Ectodermal cell (in vitro differentiated cells): Measurements from ENCODE around the gene MAPK8IP2.
"Not testable (repeated sequence)": the region's sequence is repeated elsewhere in the genome, so short reads cannot be mapped to it uniquely, and the experiment has no call there.

Source experiments
- H3K27ac ChIP-seq: 2 replicates; pipeline ENCODE4 v1.7.0; 2013; ENCODE audit warnings: mild to moderate bottlenecking, low read depth, low read length; ENCODE audit not compliant: insufficient read depth, poor library complexity, severe bottlenecking
- H3K27me3 ChIP-seq: 2 replicates; pipeline ENCODE4 v1.7.0; 2013; ENCODE audit warnings: mild to moderate bottlenecking, low read length; ENCODE audit not compliant: insufficient read depth, control insufficient read depth, poor library complexity, severe bottlenecking
- H3K36me3 ChIP-seq: one replicate; pipeline ENCODE4 v1.7.0; 2013; ENCODE audit warnings: low read length; ENCODE audit not compliant: control insufficient read depth, insufficient read depth
- H3K4me1 ChIP-seq: one replicate; pipeline ENCODE4 v1.7.0; 2013; ENCODE audit warnings: low read length; ENCODE audit not compliant: control insufficient read depth, insufficient read depth
- H3K4me3 ChIP-seq: 2 replicates; pipeline ENCODE4 v1.7.0; 2013; ENCODE audit warnings: low read depth, low read length, control low read depth; ENCODE audit not compliant: insufficient read depth
- H3K9me3 ChIP-seq: 2 replicates; pipeline ENCODE4 v1.7.0; 2013; ENCODE audit warnings: mild to moderate bottlenecking, low read length, moderate library complexity; ENCODE audit not compliant: control insufficient read depth
- WGBS, 2 experiments: methylation state at CpG; one replicate each; pipeline ENCODE4 v1.1.7; 2013; ENCODE audit warnings: missing lambda C conversion rate in 2 of 2; 5-methylcytosine and 5-hydroxymethylcytosine counted together

The MAPK8IP2 gene

DNA sequence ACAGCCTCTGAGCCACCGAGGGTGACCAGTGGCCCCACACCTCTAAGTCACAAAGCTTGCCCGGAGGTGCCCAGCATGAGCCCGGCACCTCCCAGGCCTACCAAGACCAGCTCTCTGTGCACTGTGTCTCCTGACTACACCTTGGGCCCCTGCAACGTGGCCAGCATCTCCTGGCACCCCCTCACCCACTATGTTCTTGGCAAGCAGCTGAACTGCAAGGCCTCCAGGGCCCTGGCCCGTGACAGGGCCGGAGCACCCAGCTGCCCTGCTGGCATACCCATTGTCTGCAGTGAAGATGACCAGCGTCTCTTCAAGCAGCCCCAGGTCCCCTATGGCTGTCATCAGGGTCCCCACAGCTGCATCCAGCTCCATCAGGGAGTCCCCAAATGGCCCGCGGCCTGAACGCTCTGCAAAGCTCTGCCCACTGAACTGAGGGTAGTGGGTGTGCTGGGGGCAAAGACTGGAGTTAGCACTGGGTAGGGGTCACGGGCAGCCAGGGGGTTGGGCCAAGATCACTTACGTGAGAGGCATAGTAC lies 25.8 kb downstream of the MAPK8IP2 start:
- H3K9me3 ChIP-seq, result no peaks in the 10 kb centered on the region
- H3K27me3 ChIP-seq, result peaks cover 4% of the 10 kb centered on the region
- peaks cover 18% of the 10 kb centered on the region for H3K4me1 ChIP-seq
- no peak overlapping the region for H3K27ac ChIP-seq
- 88 to 89% methylated on average over 12 of the region's 12 CpGs for WGBS, 2 experiments
- no peak overlapping the region for H3K4me3 ChIP-seq
- no peaks in the 10 kb centered on the region for H3K36me3 ChIP-seq

DNA sequence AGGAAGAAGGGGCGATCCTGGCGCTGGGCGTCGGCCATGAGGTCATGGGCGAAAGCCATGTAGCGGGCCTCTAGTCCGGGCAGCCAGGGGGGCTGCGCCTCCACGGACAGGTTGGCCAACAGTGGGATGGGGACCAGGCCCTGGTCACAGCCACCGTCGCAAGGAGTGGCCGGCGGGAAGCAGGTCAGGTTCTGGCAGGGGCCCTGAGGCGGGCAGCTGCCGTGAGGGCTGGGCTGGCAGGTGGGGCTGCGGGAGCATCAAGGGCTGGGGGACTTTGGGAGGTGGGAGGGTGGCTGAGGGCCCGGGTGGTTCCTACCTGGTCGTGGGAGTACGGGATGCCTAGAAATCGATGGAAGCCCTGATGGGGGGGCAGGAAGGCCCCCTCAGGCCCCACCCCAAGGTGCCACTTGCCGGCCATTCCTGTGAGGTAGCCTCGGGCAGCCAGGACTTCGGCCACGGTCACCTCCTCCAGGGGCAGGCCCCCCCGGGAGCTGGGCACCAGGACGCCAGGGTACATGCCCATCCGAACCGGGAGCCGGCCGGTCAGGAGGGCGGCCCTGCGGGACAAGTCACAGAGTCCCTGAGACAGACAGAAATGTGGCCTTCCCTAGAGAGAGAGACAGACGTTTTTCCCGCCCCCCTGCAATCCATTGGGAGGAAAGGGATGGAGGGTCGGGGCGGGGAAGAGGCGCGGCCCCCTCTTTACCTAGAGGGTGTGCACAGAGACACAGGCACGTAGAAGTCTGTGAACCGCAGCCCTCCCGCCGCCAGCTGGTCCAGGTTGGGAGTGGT lies 26.5 kb downstream of the MAPK8IP2 start:
- H3K4me1 ChIP-seq, result peaks cover 18% of the 10 kb centered on the region
- WGBS, 2 experiments, result 70% methylated on average over 42 of the region's 42 CpGs
- peak overlapping the region; percentile 86 for H3K4me3 ChIP-seq
- no peaks in the 10 kb centered on the region for H3K9me3 ChIP-seq
- H3K27me3 ChIP-seq, result peaks cover 4% of the 10 kb centered on the region
- no peaks in the 10 kb centered on the region for H3K36me3 ChIP-seq
- no peak overlapping the region for H3K27ac ChIP-seq

GRCh38 chr22:50627642-50628542 lies 27.3 kb downstream of the MAPK8IP2 start, which contains the start of gene ARSA:
Gene ARSA, minus strand, starts transcription at chr22:50628152. Its CDS starts 373 bp downstream, at chr22:50627779.
- WGBS, 2 experiments, result 1% methylated on average over 88 of the region's 88 CpGs
- Histone ChIP-seq H3K9me3 (no peaks in the 10 kb centered on the region), H3K36me3 (no peaks in the 10 kb centered on the region), H3K4me3 (peak within 1 kb of the TSS; percentile 86), H3K27me3 (peaks cover 4% of the 10 kb centered on the region), H3K27ac (no peak within 1 kb of the TSS), H3K4me1 (peaks cover 12% of the 10 kb centered on the region)

DNA sequence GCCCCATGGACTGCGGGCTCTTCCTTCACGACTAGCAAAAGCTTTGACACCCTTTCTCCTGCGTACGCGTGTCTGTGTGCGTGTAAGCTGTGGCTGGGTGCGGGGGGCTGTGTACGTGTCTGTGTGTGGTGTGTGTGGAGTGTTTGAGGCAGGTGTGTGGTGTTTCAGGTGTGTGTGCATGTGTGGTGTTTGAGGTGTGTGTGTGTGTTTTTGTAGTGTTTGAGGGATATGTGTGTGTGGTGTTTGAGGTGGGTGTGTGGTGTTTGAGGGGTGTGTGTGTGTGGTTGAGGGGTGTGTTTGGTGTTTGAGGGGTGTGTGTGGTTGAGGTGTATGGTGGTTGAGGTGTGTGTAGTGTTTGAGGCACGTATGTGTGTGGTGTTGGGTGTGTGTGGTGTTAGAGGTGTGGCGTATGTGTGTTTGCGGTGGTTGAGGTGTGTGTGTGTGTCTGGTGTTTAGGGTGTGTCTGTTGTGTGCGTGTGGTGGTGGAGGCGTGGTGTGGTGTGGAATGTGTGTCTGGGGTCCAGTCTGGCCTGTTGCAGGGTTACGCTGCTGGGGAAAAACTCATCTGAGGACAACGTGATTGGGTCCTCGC lies 28.0 kb downstream of the MAPK8IP2 start:
- Histone ChIP-seq H3K4me3 (peak overlapping the region; percentile 86), H3K9me3 (no peaks in the 10 kb centered on the region), H3K4me1 (peaks cover 12% of the 10 kb centered on the region), H3K27ac (no peak overlapping the region), H3K36me3 (no peaks in the 10 kb centered on the region), H3K27me3 (peaks cover 4% of the 10 kb centered on the region)
- 47 to 53% methylated on average over 16 of the region's 16 CpGs for WGBS, 2 experiments

DNA sequence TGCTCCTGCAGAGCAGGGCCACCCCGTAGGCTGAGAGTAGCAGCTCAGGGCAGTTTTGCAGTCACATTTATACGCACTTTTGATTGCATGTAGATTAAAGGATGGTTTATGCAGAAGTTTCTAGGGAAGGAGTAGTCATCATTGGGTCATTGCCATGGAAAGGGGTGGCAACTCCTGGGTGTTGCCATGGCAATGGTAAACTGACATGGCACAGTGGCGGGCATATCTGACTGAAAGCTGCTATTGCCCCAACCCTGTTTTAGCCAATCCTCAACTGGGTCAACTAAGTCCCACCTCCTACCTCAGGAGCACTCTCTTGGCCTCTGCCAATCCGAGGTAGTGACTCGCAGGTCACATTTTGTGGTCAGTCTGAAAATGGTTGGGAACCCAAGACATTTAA lies 29.8 kb downstream of the MAPK8IP2 start:
- H3K9me3 ChIP-seq, result no peaks in the 10 kb centered on the region
- H3K27me3 ChIP-seq, result peaks cover 4% of the 10 kb centered on the region
- H3K36me3 ChIP-seq, result no peaks in the 10 kb centered on the region
- H3K27ac ChIP-seq, result no peak overlapping the region
- WGBS, 2 experiments, result 91 to 92% methylated on average over 5 of the region's 5 CpGs
- no peak overlapping the region for H3K4me3 ChIP-seq
- peaks cover 12% of the 10 kb centered on the region for H3K4me1 ChIP-seq

- 95 to 97% methylated on average over 5 of the region's 5 CpGs for WGBS, 2 experiments
Measured at GRCh38 chr22:50633086-50633485, 32.5 kb downstream of the MAPK8IP2 start.

GRCh38 chr22:50633771-50634170 lies 33.2 kb downstream of the MAPK8IP2 start:
- Histone ChIP-seq H3K27me3 (peaks cover 3% of the 10 kb centered on the region), H3K4me3 (no peak overlapping the region), H3K27ac (no peak overlapping the region), H3K36me3 (no peaks in the 10 kb centered on the region), H3K4me1 (peaks cover 2% of the 10 kb centered on the region), H3K9me3 (no peaks in the 10 kb centered on the region)
- WGBS, 2 experiments, result 87 to 91% methylated on average over 11 of the region's 11 CpGs

More at GRCh38 chr22:50633086-50633485, 32.5 kb downstream of the MAPK8IP2 start:
- Histone ChIP-seq H3K36me3 (no peaks in the 10 kb centered on the region), H3K27me3 (peaks cover 4% of the 10 kb centered on the region), H3K27ac (no peak overlapping the region), H3K9me3 (no peaks in the 10 kb centered on the region), H3K4me1 (peaks cover 6% of the 10 kb centered on the region), H3K4me3 (no peak overlapping the region)

GRCh38 chr22:50635591-50635990 lies 35.0 kb downstream of the MAPK8IP2 start:
- Histone ChIP-seq H3K27ac (no peak overlapping the region), H3K27me3 (no peaks in the 10 kb centered on the region), H3K4me1 (no peaks in the 10 kb centered on the region), H3K36me3 (no peaks in the 10 kb centered on the region), H3K9me3 (no peaks in the 10 kb centered on the region), H3K4me3 (no peak overlapping the region)
- 90% methylated on average over 11 of the region's 11 CpGs for WGBS, 2 experiments

GRCh38 chr22:50640296-50640695 lies 39.7 kb downstream of the MAPK8IP2 start:
- Histone ChIP-seq H3K4me1 (peaks cover 14% of the 10 kb centered on the region), H3K27me3 (peaks cover 15% of the 10 kb centered on the region)
- H3K36me3 ChIP-seq, H3K27ac ChIP-seq, H3K9me3 ChIP-seq, H3K4me3 ChIP-seq: not testable (repeated sequence)
- 90 to 94% methylated on average over 12 of the region's 12 CpGs for WGBS, 2 experiments
